HepG2 (cell line): ENCODE measurements around the gene DGAT2. TPM values are rescaled to one million over a fixed set of nuclear protein-coding genes. Genes with fewer than 3 reads are reported as not detected.

Source experiments
- DZIP1 ChIP-seq: sonication (generic); formaldehyde crosslinking; IDR thresholded peaks from 2 replicates; pipeline ENCODE4 v1.5.0; 2020; ENCODE audit warnings: mild to moderate bottlenecking, missing genetic modification reagents
- HNRNPUL1 ChIP-seq: fragments of 200-400 bp; formaldehyde crosslinking; IDR thresholded peaks from 2 replicates; pipeline ENCODE4 v1.6.1; 2017; ENCODE audit warnings: low read depth, mild to moderate bottlenecking, low read length, moderate library complexity
- KLF6 ChIP-seq: IDR thresholded peaks from 2 replicates; pipeline ENCODE4 v1.8.0; 2016; ENCODE audit warnings: missing biosample characterization, missing genetic modification reagents
- MATR3 ChIP-seq: sonication (generic); formaldehyde crosslinking; IDR thresholded peaks from 2 replicates; pipeline ENCODE4 v1.4.0; 2020; ENCODE audit warnings: missing genetic modification reagents
- MTF2 ChIP-seq: sonication (generic); formaldehyde crosslinking; IDR thresholded peaks from 2 replicates; pipeline ENCODE4 v1.5.0; 2020; ENCODE audit warnings: missing genetic modification reagents, borderline replicate concordance
- NR2F2 ChIP-seq: IDR thresholded peaks from 2 replicates; pipeline ENCODE4 v1.6.1; 2012; ENCODE audit warnings: low read depth, inconsistent platforms, borderline replicate concordance
- RAD21 ChIP-seq: fragments of 450-650 bp; formaldehyde crosslinking; IDR thresholded peaks from 2 replicates; pipeline ENCODE4 v1.5.0; 2020; ENCODE audit warnings: mild to moderate bottlenecking
- STAT5B ChIP-seq: sonication (generic); formaldehyde crosslinking; IDR thresholded peaks from 2 replicates; pipeline ENCODE4 v1.4.0; 2020; ENCODE audit warnings: missing genetic modification reagents
- TFAP4 ChIP-seq: sonication (generic); IDR thresholded peaks from 2 replicates; pipeline ENCODE4 v1.6.1; 2016; ENCODE audit warnings: low read depth, borderline replicate concordance
- TRAFD1 ChIP-seq: sonication (generic); formaldehyde crosslinking; IDR thresholded peaks from 2 replicates; pipeline ENCODE4 v1.5.1; 2020; ENCODE audit warnings: missing genetic modification reagents, mild to moderate bottlenecking, borderline replicate concordance
- ZBTB8A ChIP-seq: sonication (generic); formaldehyde crosslinking; IDR thresholded peaks from 2 replicates; pipeline ENCODE4 v1.4.0; 2020; ENCODE audit warnings: mild to moderate bottlenecking, low read depth, missing genetic modification reagents, borderline replicate concordance
- ZMAT3 ChIP-seq: sonication (generic); formaldehyde crosslinking; conservative IDR thresholded peaks from 2 replicates; pipeline ENCODE4 v1.7.0; 2021; ENCODE audit warnings: missing genetic modification reagents
- ZNF501 ChIP-seq: sonication (generic); formaldehyde crosslinking; IDR thresholded peaks from 2 replicates; pipeline ENCODE4 v1.5.1; 2020; ENCODE audit warnings: mild to moderate bottlenecking, moderate library complexity, missing genetic modification reagents
- ZNF577 ChIP-seq: sonication (generic); formaldehyde crosslinking; IDR thresholded peaks from 2 replicates; pipeline ENCODE4 v1.4.0; 2020; ENCODE audit warnings: mild to moderate bottlenecking, low read depth, missing genetic modification reagents, borderline replicate concordance
- ZNF619 ChIP-seq: sonication (generic); formaldehyde crosslinking; IDR thresholded peaks from 2 replicates; pipeline ENCODE4 v1.4.0; 2020; ENCODE audit warnings: mild to moderate bottlenecking, missing genetic modification reagents
- ZSCAN12 ChIP-seq: sonication (generic); formaldehyde crosslinking; IDR thresholded peaks from 2 replicates; pipeline ENCODE4 v1.9.0; 2021; ENCODE audit warnings: mild to moderate bottlenecking, missing genetic modification reagents
- polyA plus RNA-seq, 8 experiments: library from polyadenylated mRNA; depleted of rRNA in 3 of 8; stranded (reverse) in 7 of 8; unstranded in 1 of 8; fragments of >200 nt; fragmentation: Illumina TruSeq in 4 of 8; extraction: Trizol in 4 of 8; gene quantifications; 2 replicates each; pipeline versions ENCODE4 v1.2.1 to v1.2.3, GENCODE V29; 2011 to 2016; ENCODE audit warnings: low read depth in 4 of 8, missing spikeins in 1 of 8, mixed read lengths in 1 of 8; ENCODE audit not compliant: insufficient read depth in 1 of 8
- total RNA-seq, 5 experiments: library from RNA; depleted of rRNA; stranded (reverse); fragments of >200 nt; fragmentation: Illumina TruSeq; extraction: Trizol; gene quantifications; 2 replicates each; pipeline ENCODE4 v1.2.3, GENCODE V29; 2016; ENCODE audit warnings: low read depth in 1 of 5
- TF ChIP-seq, protein P1 (sequence below): sonication (generic); formaldehyde crosslinking; IDR thresholded peaks from 2 replicates; pipeline ENCODE4 v1.4.0; 2020; ENCODE audit warnings: missing genetic modification reagents
- TF ChIP-seq, protein P2 (sequence below): sonication (generic); formaldehyde crosslinking; IDR thresholded peaks from 2 replicates; pipeline ENCODE4 v1.4.0; 2020; ENCODE audit warnings: missing genetic modification reagents
- TF ChIP-seq, protein P3 (sequence below): IDR thresholded peaks from 2 replicates; pipeline ENCODE4 v1.6.1; 2016; ENCODE audit warnings: low read depth

The DGAT2 gene
- total and polyA plus RNA-seq, 2 of the 13 experiments (the other 11 are each of a cell fraction or from before 2014, with no cell fraction given), result 39.0 to 65.6 TPM

- TF ChIP-seq, protein P1, sequence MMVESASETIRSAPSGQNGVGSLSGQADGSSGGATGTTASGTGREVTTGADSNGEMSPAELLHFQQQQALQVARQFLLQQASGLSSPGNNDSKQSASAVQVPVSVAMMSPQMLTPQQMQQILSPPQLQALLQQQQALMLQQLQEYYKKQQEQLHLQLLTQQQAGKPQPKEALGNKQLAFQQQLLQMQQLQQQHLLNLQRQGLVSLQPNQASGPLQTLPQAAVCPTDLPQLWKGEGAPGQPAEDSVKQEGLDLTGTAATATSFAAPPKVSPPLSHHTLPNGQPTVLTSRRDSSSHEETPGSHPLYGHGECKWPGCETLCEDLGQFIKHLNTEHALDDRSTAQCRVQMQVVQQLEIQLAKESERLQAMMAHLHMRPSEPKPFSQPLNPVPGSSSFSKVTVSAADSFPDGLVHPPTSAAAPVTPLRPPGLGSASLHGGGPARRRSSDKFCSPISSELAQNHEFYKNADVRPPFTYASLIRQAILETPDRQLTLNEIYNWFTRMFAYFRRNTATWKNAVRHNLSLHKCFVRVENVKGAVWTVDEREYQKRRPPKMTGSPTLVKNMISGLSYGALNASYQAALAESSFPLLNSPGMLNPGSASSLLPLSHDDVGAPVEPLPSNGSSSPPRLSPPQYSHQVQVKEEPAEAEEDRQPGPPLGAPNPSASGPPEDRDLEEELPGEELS (CRISPR knock-in tag), result peak; percentile 43
- TF ChIP-seq ZSCAN12 (no peak), ZNF501 (CRISPR knock-in tag) (no peak; the same call in 1 of the 2 replicates), DZIP1 (CRISPR knock-in tag) (no peak), MATR3 (CRISPR knock-in tag) (no peak), TFAP4 (no peak), MTF2 (CRISPR knock-in tag) (no peak), HNRNPUL1 (no peak), ZBTB8A (CRISPR knock-in tag) (no peak), TRAFD1 (CRISPR knock-in tag) (no peak), ZNF619 (CRISPR knock-in tag) (no peak), RAD21 (CRISPR knock-in tag) (peak; percentile 30), NR2F2 (peak; percentile 63; the same call in 1 of the 2 replicates), ZNF577 (CRISPR knock-in tag) (no peak), ZMAT3 (CRISPR knock-in tag) (peak; percentile 76), KLF6 (CRISPR knock-in tag) (no peak), STAT5B (CRISPR knock-in tag) (no peak)
- TF ChIP-seq, protein P2, sequence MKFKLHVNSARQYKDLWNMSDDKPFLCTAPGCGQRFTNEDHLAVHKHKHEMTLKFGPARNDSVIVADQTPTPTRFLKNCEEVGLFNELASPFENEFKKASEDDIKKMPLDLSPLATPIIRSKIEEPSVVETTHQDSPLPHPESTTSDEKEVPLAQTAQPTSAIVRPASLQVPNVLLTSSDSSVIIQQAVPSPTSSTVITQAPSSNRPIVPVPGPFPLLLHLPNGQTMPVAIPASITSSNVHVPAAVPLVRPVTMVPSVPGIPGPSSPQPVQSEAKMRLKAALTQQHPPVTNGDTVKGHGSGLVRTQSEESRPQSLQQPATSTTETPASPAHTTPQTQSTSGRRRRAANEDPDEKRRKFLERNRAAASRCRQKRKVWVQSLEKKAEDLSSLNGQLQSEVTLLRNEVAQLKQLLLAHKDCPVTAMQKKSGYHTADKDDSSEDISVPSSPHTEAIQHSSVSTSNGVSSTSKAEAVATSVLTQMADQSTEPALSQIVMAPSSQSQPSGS, result peak; percentile 38; the same call in 1 of the 2 replicates
- TF ChIP-seq, protein P3, sequence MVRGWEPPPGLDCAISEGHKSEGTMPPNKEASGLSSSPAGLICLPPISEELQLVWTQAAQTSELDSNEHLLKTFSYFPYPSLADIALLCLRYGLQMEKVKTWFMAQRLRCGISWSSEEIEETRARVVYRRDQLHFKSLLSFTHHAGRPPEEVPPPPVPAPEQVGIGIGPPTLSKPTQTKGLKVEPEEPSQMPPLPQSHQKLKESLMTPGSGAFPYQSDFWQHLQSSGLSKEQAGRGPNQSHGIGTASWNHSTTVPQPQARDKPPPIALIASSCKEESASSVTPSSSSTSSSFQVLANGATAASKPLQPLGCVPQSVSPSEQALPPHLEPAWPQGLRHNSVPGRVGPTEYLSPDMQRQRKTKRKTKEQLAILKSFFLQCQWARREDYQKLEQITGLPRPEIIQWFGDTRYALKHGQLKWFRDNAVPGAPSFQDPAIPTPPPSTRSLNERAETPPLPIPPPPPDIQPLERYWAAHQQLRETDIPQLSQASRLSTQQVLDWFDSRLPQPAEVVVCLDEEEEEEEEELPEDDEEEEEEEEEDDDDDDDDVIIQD, result 0 out of 2 replicates have a peak, but pooled peaks have one; percentile 14
Observed at GRCh38 chr11:75782540-75783263, 14.1 kb downstream of the DGAT2 start (continued).
